Measurements from ENCODE around the gene CCNH. TPM values are rescaled to one million over a fixed set of nuclear protein-coding genes. Genes with fewer than 3 reads are reported as not detected.

Gene CCNH
- total RNA-seq, 1 donor from 2014 or later, result 20.3 TPM

GRCh38 chr5:87432460-87432859 lies 19.7 kb upstream of the CCNH start:
- TF ChIP-seq CTCF (IDR thresholded peaks at IDR 0.05; ENCODE audit: borderline replicate concordance), result no peak
- no peak overlapping the region for H3K27ac ChIP-seq (replicated peaks)

GRCh38 chr5:87430863-87431457 lies 18.2 kb upstream of the CCNH start:
- intact Hi-C loops (cut with micrococcal nuclease), result no loop called here

More at GRCh38 chr5:87432460-87432859, 19.7 kb upstream of the CCNH start:
- no peak for DNase-seq
- Histone ChIP-seq H3K36me3 (no peaks in the 10 kb centered on the region), H3K27me3 (ENCODE audit: low read depth) (no peaks in the 10 kb centered on the region), H3K4me1 (no peaks in the 10 kb centered on the region), H3K4me3 (no peak overlapping the region), H3K9me3 (replicated peaks) (no peaks in the 10 kb centered on the region)
- intact Hi-C loops (cut with micrococcal nuclease), result no loop called here

GRCh38 chr5:87423755-87424154 lies 11.0 kb upstream of the CCNH start:
- intact Hi-C loops (cut with micrococcal nuclease), result no loop called here

More at GRCh38 chr5:87430863-87431457, 18.2 kb upstream of the CCNH start:
- no peak overlapping the region for H3K4me3 ChIP-seq
- no peaks in the 10 kb centered on the region for H3K4me1 ChIP-seq
- no peak for DNase-seq
- H3K27me3 ChIP-seq (ENCODE audit: low read depth), result no peaks in the 10 kb centered on the region
- H3K27ac ChIP-seq (replicated peaks), result no peak overlapping the region
- no peak for TF ChIP-seq CTCF (IDR thresholded peaks at IDR 0.05; ENCODE audit: borderline replicate concordance)
- no peaks in the 10 kb centered on the region for H3K36me3 ChIP-seq
- H3K9me3 ChIP-seq (replicated peaks), result no peaks in the 10 kb centered on the region

GRCh38 chr5:87421307-87421706 lies 8.6 kb upstream of the CCNH start:
- no peaks in the 10 kb centered on the region for H3K27me3 ChIP-seq (ENCODE audit: low read depth)
- no peaks in the 10 kb centered on the region for H3K9me3 ChIP-seq (replicated peaks)
- DNase-seq, result no peak
- intact Hi-C loops (cut with micrococcal nuclease), result no loop called here
- no peaks in the 10 kb centered on the region for H3K4me1 ChIP-seq
- H3K27ac ChIP-seq (replicated peaks), result no peak overlapping the region
- no peak overlapping the region for H3K4me3 ChIP-seq
- TF ChIP-seq CTCF (IDR thresholded peaks at IDR 0.05; ENCODE audit: borderline replicate concordance), result no peak
- H3K36me3 ChIP-seq, result no peaks in the 10 kb centered on the region

More at GRCh38 chr5:87423755-87424154, 11.0 kb upstream of the CCNH start:
- TF ChIP-seq CTCF (IDR thresholded peaks at IDR 0.05; ENCODE audit: borderline replicate concordance), result no peak
- no peak overlapping the region for H3K27ac ChIP-seq (replicated peaks)
- DNase-seq, result no peak
- H3K9me3 ChIP-seq (replicated peaks), result no peaks in the 10 kb centered on the region
- no peaks in the 10 kb centered on the region for H3K36me3 ChIP-seq
- H3K27me3 ChIP-seq (ENCODE audit: low read depth), result no peaks in the 10 kb centered on the region
- no peaks in the 10 kb centered on the region for H3K4me1 ChIP-seq
- no peak overlapping the region for H3K4me3 ChIP-seq

GRCh38 chr5:87418506-87418905 lies 5.8 kb upstream of the CCNH start:
- Histone ChIP-seq H3K27ac (replicated peaks) (no peak overlapping the region), H3K9me3 (replicated peaks) (no peaks in the 10 kb centered on the region), H3K36me3 (no peaks in the 10 kb centered on the region), H3K4me1 (peaks cover 4% of the 10 kb centered on the region), H3K27me3 (ENCODE audit: low read depth) (no peaks in the 10 kb centered on the region), H3K4me3 (no peak overlapping the region)
- intact Hi-C loops (cut with micrococcal nuclease), result no loop called here
- DNase-seq, result no peak
- TF ChIP-seq CTCF (IDR thresholded peaks at IDR 0.05; ENCODE audit: borderline replicate concordance), result no peak

All from left ventricle myocardium inferior (tissue), 1 donor.